Measurements from ENCODE around the gene P2RY14. TPM values are rescaled to one million over a fixed set of nuclear protein-coding genes. Genes with fewer than 3 reads are reported as not detected.
"Not testable (repeated sequence)": the region's sequence is repeated elsewhere in the genome, so short reads cannot be mapped to it uniquely, and the experiment has no call there.

The P2RY14 gene
- polyA plus RNA-seq, 6 donors from 2014 or later, result 35.9 to 74.9 (median 53.4) TPM

DNA sequence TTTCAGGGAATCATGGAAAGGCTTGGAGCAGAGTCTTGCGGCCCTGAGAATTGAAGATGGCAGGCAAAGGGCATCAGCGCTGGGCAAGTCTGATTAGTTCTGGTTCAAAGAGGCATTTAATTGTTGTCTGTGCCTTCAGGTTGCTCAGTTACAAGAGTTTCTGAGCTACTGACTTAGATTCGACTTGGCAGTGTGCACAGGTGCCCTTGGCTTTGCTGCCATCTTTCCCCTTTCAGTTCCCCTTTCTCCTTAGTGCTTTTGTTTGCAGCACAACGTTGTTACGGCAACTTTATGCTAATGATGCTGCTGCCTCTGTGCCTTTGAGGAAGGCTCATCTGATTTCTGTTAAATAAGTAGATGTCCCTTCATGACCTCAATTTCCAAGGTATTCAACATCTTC, 12.5 kb downstream of the P2RY14 start:
- Mint-ChIP-seq H3K4me3 (peak overlapping the region; percentile 5 to 89 (median 79)), H3K27me3 (no peaks in the 10 kb centered on the region), H3K9me3 (peaks cover 0 to 4% (median 0%) of the 10 kb centered on the region in 7 donors), H3K4me1 (peaks cover 41 to 77% (median 74%) of the 10 kb centered on the region in 3 donors), H3K27ac (peak overlapping the region; percentile 99 to 100 (median 100)), H3K36me3 (peaks cover 9 to 27% of the 10 kb centered on the region in 2 donors)
- peak; percentile 95 to 96 for ATAC-seq (ENCODE audit: low read depth in 2 of 2)
- DNase-seq, result peak; percentile 93

DNA sequence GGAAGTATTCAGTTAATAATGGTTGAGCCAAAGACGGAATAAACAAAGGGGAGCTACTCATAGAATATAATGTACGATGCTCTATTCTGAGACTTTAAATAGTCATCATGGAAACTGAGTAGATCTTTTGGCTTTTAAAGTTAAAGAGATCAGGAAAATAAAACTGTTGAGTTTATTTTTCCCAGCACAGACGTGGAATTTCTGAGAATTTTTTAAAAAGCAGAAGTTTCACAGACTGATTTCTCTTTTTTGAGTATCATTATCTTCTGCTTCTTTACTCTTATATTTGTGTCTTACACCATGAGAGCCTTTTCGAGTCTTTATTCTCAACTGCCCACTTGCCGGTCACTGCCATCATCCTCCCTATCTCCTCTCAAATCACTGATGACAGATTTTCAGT, 13.2 kb downstream of the P2RY14 start:
- ATAC-seq (ENCODE audit: low read depth in 2 of 2) (no peak), DNase-seq (no peak)
- Mint-ChIP-seq H3K27ac (peak overlapping the region; percentile 99 to 100 (median 100)), H3K9me3 (peaks cover 0 to 4% (median 0%) of the 10 kb centered on the region in 7 donors), H3K27me3 (no peaks in the 10 kb centered on the region), H3K36me3 (peaks cover 13 to 30% of the 10 kb centered on the region in 2 donors), H3K4me3 (peak overlapping the region in 7 of 8 donors; percentile 57 to 89 (median 79)), H3K4me1 (peaks cover 37 to 71% (median 69%) of the 10 kb centered on the region in 3 donors)

GRCh38 chr3:151264605-151265004, 13.7 kb downstream of the P2RY14 start:
- H3K27me3 Mint-ChIP-seq, result no peaks in the 10 kb centered on the region
- H3K36me3 Mint-ChIP-seq, result peaks cover 7 to 25% of the 10 kb centered on the region in 2 donors
- H3K27ac Mint-ChIP-seq, result peak overlapping the region; percentile 99 to 100 (median 100)

DNA sequence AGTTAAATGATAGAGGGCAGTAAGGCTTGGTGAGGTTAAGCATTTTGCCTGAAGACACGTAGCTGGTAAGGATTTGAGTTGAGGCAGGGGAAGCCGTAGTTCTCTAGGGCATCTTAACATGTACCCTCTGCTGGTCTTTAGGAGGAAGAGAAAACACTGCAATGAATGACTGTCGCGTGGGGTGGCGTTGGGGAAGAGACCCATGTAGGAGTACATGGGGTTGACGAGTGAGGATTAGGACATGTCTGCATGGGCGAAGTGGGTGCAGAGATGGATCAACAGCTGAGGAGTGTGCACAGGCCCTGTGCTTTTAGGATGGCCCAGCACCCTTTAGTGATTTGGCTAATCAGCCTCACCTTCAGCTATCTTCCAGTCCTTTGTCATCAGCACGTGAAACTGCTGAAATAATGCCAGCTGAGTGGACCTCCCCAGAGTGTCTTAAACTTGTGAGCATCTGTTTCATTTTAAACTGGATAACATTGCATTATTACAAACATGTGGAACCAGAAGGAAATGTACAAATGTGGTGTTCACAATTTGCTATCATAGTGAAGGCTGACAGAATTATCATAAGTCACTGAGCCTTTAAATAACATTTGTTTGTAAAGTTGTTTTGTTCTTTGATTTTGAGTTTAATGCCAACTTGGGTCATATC, 15.3 kb downstream of the P2RY14 start:
- Mint-ChIP-seq H3K27me3 (no peaks in the 10 kb centered on the region), H3K4me3 (no peak overlapping the region), H3K9me3 (peaks cover 0 to 2% (median 0%) of the 10 kb centered on the region in 7 donors), H3K27ac (peak overlapping the region; percentile 30 to 100 (median 87)), H3K36me3 (peaks cover 7 to 23% of the 10 kb centered on the region in 2 donors), H3K4me1 (peaks cover 26 to 61% (median 55%) of the 10 kb centered on the region in 3 donors)
- no peak for DNase-seq
- no peak for ATAC-seq (ENCODE audit: low read depth in 2 of 2)

More at GRCh38 chr3:151264605-151265004, 13.7 kb downstream of the P2RY14 start:
- H3K4me3 Mint-ChIP-seq, result peak overlapping the region in 7 of 8 donors; percentile 7 to 89 (median 57)
- H3K9me3 Mint-ChIP-seq, result peaks cover 0 to 4% (median 0%) of the 10 kb centered on the region in 7 donors
- DNase-seq (no peak), ATAC-seq (ENCODE audit: low read depth in 2 of 2) (no peak)
- H3K4me1 Mint-ChIP-seq, result peaks cover 35 to 69% (median 68%) of the 10 kb centered on the region in 3 donors

DNA sequence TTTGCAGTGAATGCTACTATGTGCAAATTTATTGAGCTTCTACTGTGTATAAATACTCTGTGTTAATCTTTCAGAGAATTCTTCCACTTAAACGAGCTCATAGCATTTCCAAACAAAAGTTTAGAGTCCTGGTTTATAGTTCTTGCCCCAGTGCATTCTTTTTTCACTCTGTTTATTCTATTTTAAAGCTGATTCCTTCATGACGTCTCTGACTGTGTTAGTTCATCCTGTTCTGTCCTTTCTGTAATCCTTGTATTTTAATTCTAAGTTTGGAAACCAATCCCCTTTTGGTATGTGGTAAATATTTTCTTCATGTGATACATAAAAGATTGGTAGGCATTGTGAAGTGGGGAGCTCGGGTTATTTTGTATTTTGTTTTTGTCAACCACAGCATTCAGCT, 18.7 kb downstream of the P2RY14 start:
- Mint-ChIP-seq H3K4me1 (peaks cover 21 to 47% (median 36%) of the 10 kb centered on the region in 3 donors), H3K9me3 (peaks cover 0 to 2% (median 0%) of the 10 kb centered on the region in 7 donors), H3K27ac (peak overlapping the region in 2 of 6 donors; percentile 29 to 60), H3K36me3 (peaks cover 7 to 17% of the 10 kb centered on the region in 2 donors), H3K27me3 (no peaks in the 10 kb centered on the region), H3K4me3 (peak overlapping the region in 1 of 8 donors; percentile 55)
- DNase-seq (no peak), ATAC-seq (ENCODE audit: low read depth in 2 of 2) (no peak)

DNA sequence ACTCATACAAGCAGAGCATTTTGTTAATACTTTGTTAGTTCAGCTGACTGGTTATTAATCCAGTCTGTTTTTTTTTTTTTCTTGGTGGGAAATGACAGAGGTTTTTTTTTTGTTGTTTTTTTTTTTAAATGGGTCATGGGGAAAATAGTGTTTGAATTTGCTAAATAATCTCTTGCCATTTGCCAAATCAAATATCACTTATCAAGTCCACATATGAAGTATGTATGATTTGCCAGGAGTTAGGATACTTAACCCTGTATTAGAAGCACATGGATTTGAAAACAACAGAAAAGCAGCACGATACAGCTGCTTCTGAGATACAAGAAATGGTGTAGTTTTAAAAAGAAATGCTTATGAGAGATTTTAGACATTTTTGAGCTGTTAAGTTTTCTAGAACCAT, 21.6 kb downstream of the P2RY14 start:
- DNase-seq (no peak), ATAC-seq (ENCODE audit: low read depth in 2 of 2) (no peak)
- peaks cover 19 to 34% (median 22%) of the 10 kb centered on the region in 3 donors for H3K4me1 Mint-ChIP-seq
- no peak overlapping the region for H3K4me3 Mint-ChIP-seq
- H3K36me3 Mint-ChIP-seq, result peaks cover 8% of the 10 kb centered on the region in 2 donors
- H3K9me3 Mint-ChIP-seq, result peaks cover 0 to 2% (median 0%) of the 10 kb centered on the region in 7 donors
- peak overlapping the region in 4 of 6 donors; percentile 27 to 60 (median 43) for H3K27ac Mint-ChIP-seq
- no peaks in the 10 kb centered on the region for H3K27me3 Mint-ChIP-seq

- Mint-ChIP-seq H3K27me3 (no peaks in the 10 kb centered on the region), H3K4me1 (peaks cover 24 to 38% (median 32%) of the 10 kb centered on the region in 3 donors), H3K27ac (peak overlapping the region in 5 of 6 donors; percentile 21 to 60 (median 43)), H3K9me3 (peaks cover 0 to 4% (median 0%) of the 10 kb centered on the region in 7 donors), H3K4me3 (no peak overlapping the region), H3K36me3 (peaks cover 12 to 23% of the 10 kb centered on the region in 2 donors)
- no peak for DNase-seq
- ATAC-seq (ENCODE audit: low read depth in 2 of 2), result no peak
Observed at GRCh38 chr3:151248772-151249337, 29.5 kb downstream of the P2RY14 start.

- Mint-ChIP-seq H3K27ac (peak overlapping the region in 1 of 6 donors; percentile 93), H3K4me1 (peaks cover 5 to 14% (median 7%) of the 10 kb centered on the region in 3 donors)
- H3K9me3 Mint-ChIP-seq; DNase-seq; H3K36me3 Mint-ChIP-seq; H3K27me3 Mint-ChIP-seq; H3K4me3 Mint-ChIP-seq; ATAC-seq (ENCODE audit: low read depth in 2 of 2): not testable (repeated sequence)
Observed at GRCh38 chr3:151242006-151242405, 36.3 kb downstream of the P2RY14 start.

GRCh38 chr3:151236736-151237135, 41.6 kb downstream of the P2RY14 start:
- Mint-ChIP-seq H3K27me3 (no peaks in the 10 kb centered on the region), H3K4me3 (no peak overlapping the region), H3K27ac (peak overlapping the region in 2 of 6 donors; percentile 30 to 77), H3K4me1 (peaks cover 17 to 34% (median 33%) of the 10 kb centered on the region in 3 donors), H3K9me3 (peaks cover 0 to 3% (median 0%) of the 10 kb centered on the region in 7 donors), H3K36me3 (peaks cover 8 to 9% of the 10 kb centered on the region in 2 donors)
- no peak for ATAC-seq (ENCODE audit: low read depth in 2 of 2)
- no peak for DNase-seq

- Mint-ChIP-seq H3K36me3 (peaks cover 6 to 8% of the 10 kb centered on the region in 2 donors), H3K27me3 (no peaks in the 10 kb centered on the region), H3K4me1 (peaks cover 19 to 34% (median 34%) of the 10 kb centered on the region in 3 donors), H3K4me3 (no peak overlapping the region), H3K27ac (peak overlapping the region in 1 of 6 donors; percentile 77), H3K9me3 (peaks cover 0 to 3% (median 0%) of the 10 kb centered on the region in 7 donors)
- DNase-seq (no peak), ATAC-seq (ENCODE audit: low read depth in 2 of 2) (no peak)
Observed at GRCh38 chr3:151236316-151236715, 42.0 kb downstream of the P2RY14 start.

GRCh38 chr3:151234825-151235224, 43.5 kb downstream of the P2RY14 start:
- ATAC-seq (ENCODE audit: low read depth in 2 of 2) (no peak), DNase-seq (no peak)
- H3K9me3 Mint-ChIP-seq, result peaks cover 0 to 3% (median 0%) of the 10 kb centered on the region in 7 donors
- no peak overlapping the region for H3K4me3 Mint-ChIP-seq
- no peaks in the 10 kb centered on the region for H3K27me3 Mint-ChIP-seq
- H3K4me1 Mint-ChIP-seq, result peaks cover 29 to 45% (median 44%) of the 10 kb centered on the region in 3 donors
- H3K36me3 Mint-ChIP-seq, result peaks cover 5 to 8% of the 10 kb centered on the region in 2 donors
- peak overlapping the region; percentile 47 to 99 (median 51) for H3K27ac Mint-ChIP-seq

DNA sequence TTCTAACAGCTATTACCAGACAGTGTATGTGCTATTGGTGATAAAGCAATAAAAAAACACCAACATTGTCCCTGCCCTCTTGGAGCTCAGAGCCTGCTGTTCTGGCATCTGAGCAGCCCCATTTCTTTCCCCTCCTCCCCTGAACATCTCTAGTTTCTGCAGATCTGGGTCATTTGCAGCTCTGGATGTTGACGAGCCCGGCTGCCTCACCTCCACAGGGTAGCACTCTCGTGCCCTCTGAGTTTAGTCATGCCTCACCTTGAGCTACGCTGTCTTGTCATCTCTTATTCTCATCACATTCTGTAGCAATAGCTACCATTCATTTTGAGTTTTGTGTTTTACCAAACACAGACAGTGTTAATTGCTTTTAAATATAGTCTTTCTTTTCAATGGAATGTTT, 45.4 kb downstream of the P2RY14 start:
- H3K27ac Mint-ChIP-seq, result peak overlapping the region in 5 of 6 donors; percentile 45 to 99 (median 60)
- no peak for ATAC-seq (ENCODE audit: low read depth in 2 of 2)
- no peaks in the 10 kb centered on the region for H3K27me3 Mint-ChIP-seq

DNA sequence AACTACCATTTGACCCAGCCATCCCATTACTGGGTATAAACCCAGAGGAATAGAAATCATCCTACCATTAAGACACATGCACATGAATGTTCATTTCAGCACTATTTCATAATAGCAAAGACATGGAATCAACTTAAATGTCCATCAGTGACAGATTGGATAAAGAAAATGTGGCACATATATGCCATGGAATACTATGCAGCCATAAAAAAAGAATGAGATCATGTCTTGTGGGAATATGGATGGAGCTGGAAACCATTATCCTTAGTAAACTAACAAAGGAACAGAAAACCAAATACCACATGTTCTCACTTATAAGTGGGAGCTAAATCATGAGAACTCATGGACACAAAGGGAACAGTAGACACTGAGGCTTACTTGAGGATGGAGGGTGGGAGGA, 45.9 kb downstream of the P2RY14 start:
- Mint-ChIP-seq H3K27ac (peak overlapping the region; percentile 55 to 99 (median 98)), H3K4me1 (peaks cover 44 to 66% (median 60%) of the 10 kb centered on the region in 3 donors), H3K4me3 (peak overlapping the region in 1 of 8 donors; percentile 3)
- not testable (repeated sequence) for H3K9me3 Mint-ChIP-seq; ATAC-seq (ENCODE audit: low read depth in 2 of 2); DNase-seq; H3K27me3 Mint-ChIP-seq; H3K36me3 Mint-ChIP-seq

More for the DNA sequence above, 45.4 kb downstream of the P2RY14 start:
- DNase-seq, result no peak
- Mint-ChIP-seq H3K4me1 (peaks cover 38 to 60% (median 54%) of the 10 kb centered on the region in 3 donors), H3K36me3 (peaks cover 5 to 8% of the 10 kb centered on the region in 2 donors), H3K4me3 (peak overlapping the region in 1 of 8 donors; percentile 57), H3K9me3 (peaks cover 0 to 3% (median 0%) of the 10 kb centered on the region in 7 donors)
